CD14-positive monocyte (primary cell): ENCODE results near the gene CATSPER2. TPM values are rescaled to one million over a fixed set of nuclear protein-coding genes. Genes with fewer than 3 reads are reported as not detected.
"Not testable (repeated sequence)": the region's sequence is repeated elsewhere in the genome, so short reads cannot be mapped to it uniquely, and the experiment has no call there.

ENCODE experiments used
- DNase-seq, 3 donors: peaks; one replicate each; pipeline ENCODE4 v3.0.0-alpha.2; 2011 to 2022
- H2AFZ ChIP-seq: 2 replicates; pipeline ENCODE4 v1.6.0; 2012; ENCODE audit warnings: mild to moderate bottlenecking, low read depth, low read length, inconsistent platforms; ENCODE audit not compliant: insufficient read depth, poor library complexity, severe bottlenecking
- H3K27ac ChIP-seq, 2 donors: 1 replicate in 1 of 2; 2 replicates in 1 of 2; pipeline ENCODE4 v1.5.1; 2012 to 2013; ENCODE audit warnings: low read length in 2 of 2, control low read depth in 1 of 2, inconsistent platforms in 1 of 2, low read depth in 1 of 2, mild to moderate bottlenecking in 1 of 2
- H3K27me3 ChIP-seq, 2 donors: one replicate each; pipeline versions ENCODE4 v1.6.0 to v1.6.1; 2011 to 2013; ENCODE audit warnings: low read length in 2 of 2; ENCODE audit not compliant: control insufficient read depth in 2 of 2, insufficient read depth in 2 of 2
- H3K36me3 ChIP-seq, 2 donors: replicated peaks in 1 of 2; 1 replicate in 1 of 2; 2 replicates in 1 of 2; pipeline versions ENCODE4 v1.5.1 to v1.6.1; 2012 to 2013; ENCODE audit warnings: low read length in 2 of 2, control low read depth in 1 of 2, inconsistent platforms in 1 of 2, mild to moderate bottlenecking in 1 of 2; ENCODE audit not compliant: insufficient read depth in 2 of 2, control insufficient read depth in 1 of 2
- H3K4me1 ChIP-seq, 2 donors: 1 replicate in 1 of 2; 2 replicates in 1 of 2; pipeline versions ENCODE4 v1.5.1 to v1.6.1; 2012 to 2013; ENCODE audit warnings: low read length in 2 of 2, control low read depth in 1 of 2, inconsistent platforms in 1 of 2, mild to moderate bottlenecking in 1 of 2, moderate library complexity in 1 of 2; ENCODE audit not compliant: insufficient read depth in 2 of 2, control insufficient read depth in 1 of 2
- H3K4me2 ChIP-seq: replicated peaks from 2 replicates; pipeline ENCODE3; 2012; ENCODE audit warnings: low read length, moderate library complexity, mild to moderate bottlenecking; ENCODE audit not compliant: poor library complexity, severe bottlenecking; ENCODE audit errors: extremely low read depth
- H3K4me3 ChIP-seq, 3 experiments: fragments of 200-600 bp in 1 of 3; sonication (generic) in 1 of 3; replicated peaks in 1 of 3; 1 replicate in 2 of 3; 2 replicates in 1 of 3; pipeline ENCODE4 v1.5.1; 2011 to 2013; ENCODE audit warnings: low read length in 3 of 3, mild to moderate bottlenecking in 3 of 3, control low read depth in 2 of 3, low read depth in 2 of 3, inconsistent platforms in 1 of 3, moderate library complexity in 1 of 3
- H3K79me2 ChIP-seq: 2 replicates; pipeline ENCODE4 v1.6.0; 2012; ENCODE audit warnings: mild to moderate bottlenecking, control low read depth, inconsistent platforms, low read length, moderate library complexity; ENCODE audit not compliant: insufficient read depth
- H3K9ac ChIP-seq: 2 replicates; pipeline ENCODE4 v1.6.0; 2017; ENCODE audit warnings: low read length, mild to moderate bottlenecking; ENCODE audit not compliant: insufficient read depth, poor library complexity, severe bottlenecking
- H3K9me3 ChIP-seq, 2 donors: replicated peaks in 1 of 2; 1 replicate in 1 of 2; 2 replicates in 1 of 2; pipeline versions ENCODE4 v1.5.1 to v1.6.1; 2012 to 2013; ENCODE audit warnings: low read length in 2 of 2, control low read depth in 1 of 2; ENCODE audit not compliant: control insufficient read depth in 1 of 2, insufficient read depth in 1 of 2
- H4K20me1 ChIP-seq: 2 replicates; pipeline ENCODE4 v1.6.0; 2012; ENCODE audit warnings: mild to moderate bottlenecking, low read length, control low read depth, moderate library complexity; ENCODE audit not compliant: insufficient read depth
- H3K27ac Mint-ChIP-seq, 7 donors: one replicate each; pipeline ENCODE4 v1.8.0; 2020; ENCODE audit warnings: mild to moderate bottlenecking in 7 of 7, mixed read lengths in 7 of 7, moderate library complexity in 6 of 7, inconsistent platforms in 2 of 7
- H3K27me3 Mint-ChIP-seq, 3 donors: one replicate each; pipeline ENCODE4 v1.8.0; 2021 to 2022; ENCODE audit warnings: low read depth in 3 of 3, mild to moderate bottlenecking in 3 of 3, mixed read lengths in 3 of 3, moderate library complexity in 3 of 3, inconsistent platforms in 1 of 3
- H3K36me3 Mint-ChIP-seq, 2 donors: one replicate each; pipeline ENCODE4 v1.8.0; 2020; ENCODE audit warnings: mixed read lengths in 2 of 2, inconsistent platforms in 1 of 2, mild to moderate bottlenecking in 1 of 2
- H3K4me1 Mint-ChIP-seq: one replicate; pipeline ENCODE4 v1.8.0; 2020; ENCODE audit warnings: mild to moderate bottlenecking, mixed read lengths
- H3K4me3 Mint-ChIP-seq, 2 donors: one replicate each; pipeline ENCODE4 v1.8.0; 2020; ENCODE audit warnings: mild to moderate bottlenecking in 2 of 2, mixed read lengths in 2 of 2, moderate library complexity in 1 of 2
- H3K9me3 Mint-ChIP-seq, 7 donors: one replicate each; pipeline ENCODE4 v1.8.0; 2020 to 2022; ENCODE audit warnings: mixed read lengths in 7 of 7, mild to moderate bottlenecking in 6 of 7, moderate library complexity in 6 of 7, inconsistent platforms in 2 of 7
- WGBS: methylation state at CpG from one replicate; pipeline ENCODE4 v1.1.5; 2013; ENCODE audit warnings: missing lambda C conversion rate; ENCODE audit not compliant: insufficient coverage; 5-methylcytosine and 5-hydroxymethylcytosine counted together
- intact Hi-C, 2 donors: fragments of 100-400 bp; cut with micrococcal nuclease; formaldehyde crosslinking; loops; one replicate each; pipeline versions ENCODE4 v1.15.0 to v1.15.1; 2023
- polyA plus RNA-seq, 3 donors: library from polyadenylated mRNA; depleted of rRNA in 1 of 3; unstranded in 2 of 3; stranded (reverse) in 1 of 3; fragments of 300-500 nt in 2 of 3; fragments of >200 nt in 1 of 3; fragmentation: Illumina TruSeq in 2 of 3; gene quantifications; 1 replicate in 2 of 3; 2 replicates in 1 of 3; pipeline ENCODE4 v1.2.3, GENCODE V29; 2012 to 2021

The CATSPER2 gene
- polyA plus RNA-seq, 3 donors, result 2.5 TPM; not detected in 2

DNA sequence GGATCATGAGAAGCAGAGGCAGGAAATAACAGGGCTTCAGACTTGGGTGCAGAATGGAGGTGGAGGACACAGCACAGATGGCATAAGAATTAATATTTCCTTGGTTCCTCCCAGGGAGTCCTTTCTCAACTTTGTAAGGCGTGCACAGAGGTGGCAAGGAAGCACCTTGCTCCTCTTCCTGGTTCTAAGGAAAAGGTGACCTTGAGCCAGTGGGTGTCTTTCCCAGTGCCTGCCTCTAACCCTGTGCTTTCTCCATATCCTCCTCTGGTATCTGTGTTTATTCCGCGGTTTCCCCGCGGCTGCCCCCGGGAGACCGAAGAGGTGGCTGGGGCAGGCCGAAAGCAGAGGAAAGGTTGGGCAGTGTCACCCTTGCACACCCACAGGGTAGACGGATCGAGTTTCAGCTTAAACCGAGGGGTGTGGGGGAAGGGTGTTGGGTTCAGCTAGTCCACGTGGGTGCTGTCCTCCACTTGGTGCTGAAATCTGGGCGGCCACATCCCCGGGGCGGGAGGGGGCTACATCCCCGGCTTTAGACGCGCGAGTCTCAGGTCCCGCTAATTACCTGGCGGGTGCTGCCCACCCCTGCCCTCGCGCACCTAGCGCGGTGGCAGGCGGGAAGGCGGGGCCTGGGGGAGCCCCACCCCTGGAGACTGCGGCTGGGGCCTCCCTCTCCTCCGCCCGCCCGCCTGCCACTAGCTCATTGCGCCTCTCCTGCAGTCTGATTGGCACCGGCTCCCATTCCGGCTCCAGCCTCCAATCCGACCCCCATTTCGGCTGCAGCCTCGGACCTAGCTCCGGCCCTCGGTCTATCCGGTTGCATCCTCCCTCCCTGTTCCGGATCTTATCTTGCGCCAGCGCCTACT is 55.1 kb downstream of the CATSPER2 start, which contains the start of gene CKMT1B:
CKMT1B (plus strand) TSS at position 700 of the 863 bp plus-strand sequence. CDS start 192 bp downstream, outside the sequence.
- intact Hi-C loops, H3K36me3 ChIP-seq, H3K9ac ChIP-seq, H3K4me3 Mint-ChIP-seq, DNase-seq, H3K27ac ChIP-seq, H3K27me3 ChIP-seq, H3K9me3 Mint-ChIP-seq, H3K27me3 Mint-ChIP-seq, H2AFZ ChIP-seq, H3K79me2 ChIP-seq, H4K20me1 ChIP-seq, H3K27ac Mint-ChIP-seq, H3K4me1 Mint-ChIP-seq, H3K4me2 ChIP-seq, H3K36me3 Mint-ChIP-seq, H3K9me3 ChIP-seq, H3K4me1 ChIP-seq, H3K4me3 ChIP-seq: not testable (repeated sequence)
- WGBS, result no CpG with 5 or more reads among the region's 43 CpGs

DNA sequence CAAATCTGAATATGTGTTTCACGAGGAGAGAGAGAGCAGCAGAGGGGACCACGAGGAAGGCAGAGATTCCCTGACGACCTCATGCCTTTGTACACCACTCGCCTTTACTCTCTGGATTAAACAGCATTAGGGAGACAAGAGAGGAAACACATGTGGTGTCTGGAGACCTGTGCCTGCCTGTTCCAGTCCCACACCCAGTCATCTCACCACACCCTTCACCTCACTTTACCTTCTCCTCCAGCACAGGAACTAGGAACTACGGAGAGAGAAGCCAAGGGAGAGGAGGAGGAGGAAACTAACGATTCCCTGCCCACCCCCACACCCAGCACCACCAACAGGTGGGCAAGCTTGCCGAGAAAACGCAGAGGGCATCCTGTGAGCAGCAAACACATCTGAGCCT is 55.8 kb downstream of the CATSPER2 start:
- H3K9me3 Mint-ChIP-seq, H3K27ac Mint-ChIP-seq, H4K20me1 ChIP-seq, H3K27me3 ChIP-seq, H3K27me3 Mint-ChIP-seq, intact Hi-C loops, H3K27ac ChIP-seq, H3K4me1 ChIP-seq, H3K4me3 Mint-ChIP-seq, H3K9ac ChIP-seq, H3K4me1 Mint-ChIP-seq, H3K36me3 ChIP-seq, H3K4me2 ChIP-seq, H2AFZ ChIP-seq, H3K36me3 Mint-ChIP-seq, H3K4me3 ChIP-seq, H3K79me2 ChIP-seq, H3K9me3 ChIP-seq, DNase-seq: not testable (repeated sequence)
- no CpG with 5 or more reads among the region's 8 CpGs for WGBS

DNA sequence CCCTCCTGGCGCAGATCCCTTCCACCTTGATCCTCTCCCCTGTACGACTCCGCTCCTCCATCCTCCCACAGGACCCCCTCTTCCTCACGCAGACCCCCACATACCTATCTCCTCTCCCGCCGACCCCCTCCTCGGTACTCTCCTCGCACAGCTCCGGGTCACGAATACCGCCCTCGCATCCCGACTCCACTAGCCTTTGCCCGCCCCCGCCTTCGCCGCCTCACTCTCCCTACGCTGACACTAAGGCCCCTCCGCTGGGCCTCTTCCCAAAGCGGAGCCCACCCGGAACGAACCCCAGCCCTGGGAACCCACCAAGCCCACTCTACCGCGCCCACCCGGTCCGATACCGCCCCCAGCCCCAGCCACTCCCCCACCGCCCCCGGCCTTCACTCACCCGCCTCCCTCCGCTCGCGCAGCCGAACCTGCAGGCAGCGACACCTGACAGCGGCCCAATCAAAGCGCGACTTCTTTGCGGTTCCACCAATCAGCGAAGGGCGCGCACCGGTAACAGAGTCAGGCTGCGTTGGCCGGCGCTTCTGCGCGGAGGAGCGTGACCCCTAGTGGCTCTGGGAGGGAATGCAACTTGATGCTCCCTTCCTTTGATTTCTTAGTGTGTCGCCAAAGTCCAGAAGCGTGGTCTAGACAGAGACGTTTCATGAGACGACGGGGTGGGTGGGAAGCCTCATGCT is 58.7 kb downstream of the CATSPER2 start, which contains the start of gene PPIP5K1:
PPIP5K1 (minus strand) TSS at position 431 of the 689 bp plus-strand sequence. CDS start 5,704 bp downstream, outside the sequence.
- H3K27ac ChIP-seq, intact Hi-C loops, H3K4me3 Mint-ChIP-seq, H2AFZ ChIP-seq, H3K4me1 ChIP-seq, H3K36me3 ChIP-seq, H3K9ac ChIP-seq, H3K4me2 ChIP-seq, H3K27me3 ChIP-seq, H3K9me3 ChIP-seq, DNase-seq, H3K36me3 Mint-ChIP-seq, H3K9me3 Mint-ChIP-seq, H3K27ac Mint-ChIP-seq, H3K27me3 Mint-ChIP-seq, H3K4me1 Mint-ChIP-seq, H3K4me3 ChIP-seq, H3K79me2 ChIP-seq, H4K20me1 ChIP-seq: not testable (repeated sequence)
- no CpG with 5 or more reads among the region's 54 CpGs for WGBS
